WTC11 (cell line): ENCODE data around the gene SERP1.

Experiments
- ELF4 ChIP-seq: sonication (generic); formaldehyde crosslinking; IDR thresholded peaks from 2 replicates; pipeline ENCODE4 v1.8.1; 2022; ENCODE audit warnings: low read depth, mild to moderate bottlenecking, moderate library complexity, missing genetic modification reagents
- GABPB1 ChIP-seq: sonication (generic); formaldehyde crosslinking; IDR thresholded peaks from 2 replicates; pipeline ENCODE4 v1.8.1; 2023; ENCODE audit warnings: mild to moderate bottlenecking, missing genetic modification reagents
- TF ChIP-seq, protein P1 (sequence below): sonication (generic); formaldehyde crosslinking; IDR thresholded peaks from 2 replicates; pipeline ENCODE4 v1.8.1; 2022; ENCODE audit warnings: mild to moderate bottlenecking, missing genetic modification reagents, moderate library complexity, borderline replicate concordance
- TF ChIP-seq, protein P2 (sequence below): fragments of 200-600 bp; IDR thresholded peaks from 2 replicates; pipeline ENCODE4 v1.8.0; 2022; ENCODE audit warnings: antibody characterized with exemption

DNA sequence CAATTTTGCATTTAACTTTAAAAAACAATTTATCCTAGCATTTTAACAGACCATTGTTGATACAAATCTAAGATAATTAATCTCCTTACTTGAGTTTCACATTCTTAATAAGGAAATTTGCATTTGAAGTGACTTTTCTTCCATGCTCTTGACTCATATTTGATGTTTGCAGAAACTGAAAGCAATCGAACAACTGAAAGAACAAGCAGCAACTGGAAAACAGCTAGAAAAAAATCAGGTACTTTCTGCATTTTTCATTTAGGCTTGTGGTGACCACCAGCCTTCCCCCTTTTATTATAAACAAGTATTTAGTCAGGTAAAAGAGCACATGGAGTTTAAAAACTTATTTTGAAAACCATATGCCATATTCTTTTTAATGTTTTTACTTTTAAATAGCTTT lies 36.7 kb upstream of the SERP1 start:
- TF ChIP-seq, protein P1, sequence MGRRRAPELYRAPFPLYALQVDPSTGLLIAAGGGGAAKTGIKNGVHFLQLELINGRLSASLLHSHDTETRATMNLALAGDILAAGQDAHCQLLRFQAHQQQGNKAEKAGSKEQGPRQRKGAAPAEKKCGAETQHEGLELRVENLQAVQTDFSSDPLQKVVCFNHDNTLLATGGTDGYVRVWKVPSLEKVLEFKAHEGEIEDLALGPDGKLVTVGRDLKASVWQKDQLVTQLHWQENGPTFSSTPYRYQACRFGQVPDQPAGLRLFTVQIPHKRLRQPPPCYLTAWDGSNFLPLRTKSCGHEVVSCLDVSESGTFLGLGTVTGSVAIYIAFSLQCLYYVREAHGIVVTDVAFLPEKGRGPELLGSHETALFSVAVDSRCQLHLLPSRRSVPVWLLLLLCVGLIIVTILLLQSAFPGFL (CRISPR knock-in tag) = no peak
- TF ChIP-seq, protein P2, sequence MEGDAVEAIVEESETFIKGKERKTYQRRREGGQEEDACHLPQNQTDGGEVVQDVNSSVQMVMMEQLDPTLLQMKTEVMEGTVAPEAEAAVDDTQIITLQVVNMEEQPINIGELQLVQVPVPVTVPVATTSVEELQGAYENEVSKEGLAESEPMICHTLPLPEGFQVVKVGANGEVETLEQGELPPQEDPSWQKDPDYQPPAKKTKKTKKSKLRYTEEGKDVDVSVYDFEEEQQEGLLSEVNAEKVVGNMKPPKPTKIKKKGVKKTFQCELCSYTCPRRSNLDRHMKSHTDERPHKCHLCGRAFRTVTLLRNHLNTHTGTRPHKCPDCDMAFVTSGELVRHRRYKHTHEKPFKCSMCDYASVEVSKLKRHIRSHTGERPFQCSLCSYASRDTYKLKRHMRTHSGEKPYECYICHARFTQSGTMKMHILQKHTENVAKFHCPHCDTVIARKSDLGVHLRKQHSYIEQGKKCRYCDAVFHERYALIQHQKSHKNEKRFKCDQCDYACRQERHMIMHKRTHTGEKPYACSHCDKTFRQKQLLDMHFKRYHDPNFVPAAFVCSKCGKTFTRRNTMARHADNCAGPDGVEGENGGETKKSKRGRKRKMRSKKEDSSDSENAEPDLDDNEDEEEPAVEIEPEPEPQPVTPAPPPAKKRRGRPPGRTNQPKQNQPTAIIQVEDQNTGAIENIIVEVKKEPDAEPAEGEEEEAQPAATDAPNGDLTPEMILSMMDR = no peak
- TF ChIP-seq GABPB1 (CRISPR knock-in tag) = no peak
- TF ChIP-seq ELF4 (CRISPR knock-in tag) = no peak
